ENCODE measurements around the gene SLC11A2. TPM values are rescaled to one million over a fixed set of nuclear protein-coding genes. Genes with fewer than 3 reads are reported as not detected.
A peak's percentile ranks its signal among the peaks of the same experiment; 100 is the strongest.

SLC11A2 gene
- total RNA-seq, 1 donor from 2014 or later = 73.8 TPM

- DNase-seq (ENCODE audit: low spot score, unreplicated experiment) = no peak
Observed at GRCh38 chr12:51055060-51055459, 28.9 kb upstream of the SLC11A2 start.

DNA sequence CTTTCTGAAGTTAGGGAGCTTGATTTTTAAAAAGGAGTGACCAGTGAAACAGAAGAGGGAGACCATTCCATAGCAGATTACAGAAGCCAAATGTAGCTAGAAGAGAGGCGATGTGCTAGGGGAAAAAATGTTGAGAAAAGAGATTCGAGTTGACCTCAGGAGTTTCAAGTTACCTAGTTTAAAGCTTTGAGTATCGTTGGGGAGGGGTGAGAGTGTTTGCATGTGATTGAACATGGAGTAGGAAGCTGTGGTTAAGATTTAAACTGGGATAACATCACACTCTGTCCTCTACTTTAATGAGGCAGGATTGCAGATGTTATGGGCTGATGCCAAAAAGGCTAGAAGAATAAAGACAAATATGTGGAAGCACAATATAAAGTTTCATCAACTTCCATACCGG lies 25.6 kb upstream of the SLC11A2 start:
- Mint-ChIP-seq H3K4me1 (ENCODE audit: low read depth) (peaks cover 15% of the 10 kb centered on the region), H3K4me3 (ENCODE audit: low read depth) (no peak overlapping the region), H3K9me3 (ENCODE audit: low read depth) (no peaks in the 10 kb centered on the region), H3K27me3 (no peaks in the 10 kb centered on the region), H3K27ac (no peak overlapping the region), H3K36me3 (ENCODE audit: insufficient read depth) (peaks cover 11% of the 10 kb centered on the region)
- DNase-seq (ENCODE audit: low spot score, unreplicated experiment) = no peak
- no peak for TF ChIP-seq CTCF (IDR thresholded peaks at IDR 0.05; ENCODE audit: unreplicated experiment)

More at GRCh38 chr12:51055060-51055459, 28.9 kb upstream of the SLC11A2 start:
- peaks cover 16% of the 10 kb centered on the region for H3K36me3 Mint-ChIP-seq (ENCODE audit: insufficient read depth)
- no peaks in the 10 kb centered on the region for H3K27me3 Mint-ChIP-seq
- no peaks in the 10 kb centered on the region for H3K9me3 Mint-ChIP-seq (ENCODE audit: low read depth)
- no peak overlapping the region for H3K4me3 Mint-ChIP-seq (ENCODE audit: low read depth)
- no peak for TF ChIP-seq CTCF (IDR thresholded peaks at IDR 0.05; ENCODE audit: unreplicated experiment)
- no peaks in the 10 kb centered on the region for H3K4me1 Mint-ChIP-seq (ENCODE audit: low read depth)
- H3K27ac Mint-ChIP-seq = no peak overlapping the region

- TF ChIP-seq CTCF (IDR thresholded peaks at IDR 0.05; ENCODE audit: unreplicated experiment) = no peak
- Mint-ChIP-seq H3K4me1 (ENCODE audit: low read depth) (peaks cover 15% of the 10 kb centered on the region), H3K4me3 (ENCODE audit: low read depth) (peak overlapping the region; percentile 96), H3K27me3 (no peaks in the 10 kb centered on the region), H3K9me3 (ENCODE audit: low read depth) (no peaks in the 10 kb centered on the region), H3K36me3 (ENCODE audit: insufficient read depth) (peaks cover 4% of the 10 kb centered on the region), H3K27ac (peak overlapping the region; percentile 45)
- no peak for DNase-seq (ENCODE audit: low spot score, unreplicated experiment)
Observed at GRCh38 chr12:51049525-51049924, 23.3 kb upstream of the SLC11A2 start.

DNA sequence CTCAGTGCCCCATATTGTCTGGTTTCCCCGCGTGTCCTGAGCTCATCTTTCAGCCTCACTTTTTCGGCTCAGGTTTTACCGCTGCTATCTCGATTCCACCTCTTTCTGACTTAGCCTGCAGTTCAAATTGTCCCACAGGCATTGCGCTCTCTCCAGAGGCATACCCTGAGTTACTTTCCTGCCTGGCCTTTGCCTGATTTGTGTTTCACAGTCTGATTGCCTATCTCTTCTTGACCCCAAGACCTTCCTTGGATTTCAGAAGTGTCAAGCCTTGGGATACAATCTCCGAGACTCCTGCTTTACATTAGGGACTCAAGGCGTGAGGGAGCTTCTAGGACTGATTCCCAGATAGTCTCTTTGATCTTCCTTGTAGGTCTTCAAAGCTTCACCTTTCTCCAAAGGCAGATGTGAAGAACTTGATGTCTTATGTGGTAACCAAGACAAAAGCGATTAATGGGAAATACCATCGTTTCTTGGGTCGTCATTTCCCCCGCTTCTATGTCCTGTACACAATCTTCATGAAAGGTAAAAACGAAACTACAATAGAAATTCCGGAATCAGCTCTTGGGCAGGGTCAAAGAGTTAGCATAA lies 22.6 kb upstream of the SLC11A2 start:
- TF ChIP-seq CTCF (IDR thresholded peaks at IDR 0.05; ENCODE audit: unreplicated experiment) = no peak
- DNase-seq (ENCODE audit: low spot score, unreplicated experiment) = no peak

GRCh38 chr12:51047655-51048540 lies 21.7 kb upstream of the SLC11A2 start, which contains the start of gene LETMD1:
TSS of gene LETMD1 (plus strand) at chr12:51048327. CDS start at chr12:51048357, 30 bp downstream.
- peaks cover 15% of the 10 kb centered on the region for H3K4me1 Mint-ChIP-seq (ENCODE audit: low read depth)
- H3K4me3 Mint-ChIP-seq (ENCODE audit: low read depth) = peak within 1 kb of the TSS; percentile 96
- peak; percentile 91 for TF ChIP-seq CTCF (IDR thresholded peaks at IDR 0.05; ENCODE audit: unreplicated experiment)
- no peaks in the 10 kb centered on the region for H3K9me3 Mint-ChIP-seq (ENCODE audit: low read depth)
- peak within 1 kb of the TSS; percentile 96 for H3K27ac Mint-ChIP-seq
- H3K36me3 Mint-ChIP-seq (ENCODE audit: insufficient read depth) = no peaks in the 10 kb centered on the region
- DNase-seq (ENCODE audit: low spot score, unreplicated experiment) = peak; percentile 82
- no peaks in the 10 kb centered on the region for H3K27me3 Mint-ChIP-seq

More for the DNA sequence above, 22.6 kb upstream of the SLC11A2 start:
- Mint-ChIP-seq H3K4me3 (ENCODE audit: low read depth) (peak overlapping the region; percentile 96), H3K27ac (peak overlapping the region; percentile 96), H3K4me1 (ENCODE audit: low read depth) (peaks cover 15% of the 10 kb centered on the region), H3K36me3 (ENCODE audit: insufficient read depth) (no peaks in the 10 kb centered on the region), H3K27me3 (no peaks in the 10 kb centered on the region), H3K9me3 (ENCODE audit: low read depth) (no peaks in the 10 kb centered on the region)

All from progenitor cell of endocrine pancreas (in vitro differentiated cells).